ENCODE measurements around the gene ACTA2. TPM values are rescaled to one million over a fixed set of nuclear protein-coding genes. Genes with fewer than 3 reads are reported as not detected.

ACTA2 gene
- total RNA-seq, 1 experiment from 2014 or later: 2,012 TPM

DNA sequence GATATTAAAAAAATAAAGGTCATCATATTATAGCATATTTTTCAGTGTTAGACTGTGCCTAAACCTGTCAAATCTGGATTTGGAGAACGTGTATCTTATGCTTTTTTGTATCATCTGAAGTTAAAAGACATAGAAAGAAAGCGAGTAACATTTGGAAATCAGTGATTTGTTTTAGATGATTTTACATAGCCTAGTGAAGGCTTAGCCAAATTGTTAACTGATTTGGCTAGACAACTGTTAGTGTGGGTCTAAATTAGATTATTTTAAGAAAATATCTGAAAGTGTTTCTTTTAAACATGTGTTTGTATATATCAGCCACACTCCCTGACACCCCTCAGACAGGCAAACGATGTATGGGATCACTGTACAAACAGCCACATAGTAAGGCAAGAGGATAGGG lies 35.6 kb downstream of the ACTA2 start:
- DNase-seq (ENCODE audit: low read depth in 1 of 2, low spot score in 2 of 2): no peak
- no peak overlapping the region for H3K27ac ChIP-seq
- H3K36me3 ChIP-seq: peaks cover 26% of the 10 kb centered on the region
- no peaks in the 10 kb centered on the region for H3K27me3 ChIP-seq (replicated peaks)
- no peaks in the 10 kb centered on the region for H3K9me3 ChIP-seq (replicated peaks)
- H3K4me3 ChIP-seq: no peak overlapping the region
- H3K4me1 ChIP-seq (replicated peaks): no peaks in the 10 kb centered on the region

DNA sequence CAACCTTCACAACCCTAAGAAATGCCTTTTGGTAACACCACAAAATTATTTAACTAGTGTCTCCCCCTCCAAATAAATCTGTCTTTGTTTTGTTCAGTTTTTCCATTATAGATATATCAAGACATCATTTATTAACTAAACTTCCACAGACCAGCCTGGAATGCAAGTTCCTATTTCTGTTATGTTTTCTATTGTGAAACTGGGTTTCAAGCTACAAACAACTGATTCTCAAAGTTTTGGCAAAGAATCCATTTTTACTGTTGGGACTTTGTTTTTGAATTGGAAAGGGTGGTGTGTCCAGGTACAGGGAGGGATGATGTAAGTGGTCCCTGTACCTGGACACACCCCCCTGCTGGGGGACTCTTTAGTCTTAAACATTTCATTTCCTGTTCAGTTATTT lies 36.3 kb downstream of the ACTA2 start:
- Histone ChIP-seq H3K27me3 (replicated peaks) (no peaks in the 10 kb centered on the region), H3K27ac (no peak overlapping the region)
- no peak for DNase-seq (ENCODE audit: low read depth in 1 of 2, low spot score in 2 of 2)

DNA sequence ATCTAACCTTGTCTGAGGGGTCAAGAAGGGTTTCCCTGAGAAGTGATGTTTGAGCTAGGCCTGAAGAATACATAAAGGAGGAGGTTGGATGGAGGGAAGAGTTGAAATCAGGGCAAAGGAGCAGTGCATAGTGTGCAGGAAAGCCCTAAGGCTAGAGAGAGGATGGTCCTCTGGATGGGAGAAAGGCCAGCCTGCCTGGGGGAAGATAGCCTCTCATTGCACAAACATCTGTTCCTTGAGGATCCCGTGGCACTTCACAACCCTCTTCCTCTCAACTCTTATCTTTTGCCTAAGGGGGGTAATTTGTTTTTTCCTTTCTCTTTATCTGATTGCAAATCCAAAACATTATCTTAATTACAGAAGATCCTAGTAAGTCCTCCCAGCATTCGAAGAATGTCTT lies 36.8 kb downstream of the ACTA2 start:
- DNase-seq (ENCODE audit: low read depth in 1 of 2, low spot score in 2 of 2): no peak
- Histone ChIP-seq H3K4me3 (no peak overlapping the region), H3K27me3 (replicated peaks) (no peaks in the 10 kb centered on the region), H3K27ac (no peak overlapping the region), H3K9me3 (replicated peaks) (no peaks in the 10 kb centered on the region), H3K36me3 (peaks cover 35% of the 10 kb centered on the region), H3K4me1 (replicated peaks) (no peaks in the 10 kb centered on the region)

More for the DNA sequence above, 36.3 kb downstream of the ACTA2 start:
- Histone ChIP-seq H3K36me3 (peaks cover 32% of the 10 kb centered on the region), H3K9me3 (replicated peaks) (no peaks in the 10 kb centered on the region), H3K4me3 (no peak overlapping the region), H3K4me1 (replicated peaks) (no peaks in the 10 kb centered on the region)

DNA sequence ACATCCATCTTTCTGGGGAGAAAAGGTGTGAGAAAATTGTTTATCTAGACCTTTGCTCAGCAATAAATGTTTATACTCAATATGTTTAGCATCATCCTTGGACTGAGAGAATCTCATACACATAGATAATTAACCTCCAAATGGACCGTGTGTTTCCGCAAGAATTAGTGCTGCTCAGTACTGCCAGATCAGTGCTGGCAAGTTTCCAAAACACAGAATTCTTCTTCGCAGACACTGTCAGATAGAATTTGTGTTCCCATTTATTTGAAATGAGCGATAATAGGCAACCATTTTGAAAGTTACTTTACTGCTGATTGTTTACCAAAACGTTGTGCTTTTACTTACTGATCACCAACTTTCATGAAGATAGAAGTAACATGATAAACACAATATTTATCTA lies 38.8 kb downstream of the ACTA2 start:
- Histone ChIP-seq H3K27ac (no peak overlapping the region), H3K4me1 (replicated peaks) (no peaks in the 10 kb centered on the region), H3K36me3 (peaks cover 33% of the 10 kb centered on the region), H3K4me3 (no peak overlapping the region), H3K9me3 (replicated peaks) (no peaks in the 10 kb centered on the region), H3K27me3 (replicated peaks) (no peaks in the 10 kb centered on the region)
- no peak for DNase-seq (ENCODE audit: low read depth in 1 of 2, low spot score in 2 of 2)

DNA sequence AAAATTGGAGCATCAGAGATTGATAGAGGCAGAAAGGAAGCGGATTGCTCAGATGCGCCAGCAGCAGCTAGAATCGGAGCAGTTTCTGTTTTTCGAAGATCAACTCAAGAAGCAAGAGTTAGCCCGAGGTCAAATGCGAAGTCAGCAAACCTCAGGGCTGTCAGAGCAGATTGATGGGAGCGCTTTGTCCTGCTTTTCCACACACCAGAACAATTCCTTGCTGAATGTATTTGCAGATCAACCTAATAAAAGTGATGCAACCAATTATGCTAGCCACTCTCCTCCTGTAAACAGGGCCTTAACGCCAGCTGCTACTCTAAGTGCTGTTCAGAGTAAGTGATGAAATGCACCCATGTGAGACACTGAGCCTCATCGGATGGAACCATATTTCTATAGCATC lies 39.4 kb downstream of the ACTA2 start:
- H3K27ac ChIP-seq: no peak overlapping the region
- no peak for DNase-seq (ENCODE audit: low read depth in 1 of 2, low spot score in 2 of 2)

DNA sequence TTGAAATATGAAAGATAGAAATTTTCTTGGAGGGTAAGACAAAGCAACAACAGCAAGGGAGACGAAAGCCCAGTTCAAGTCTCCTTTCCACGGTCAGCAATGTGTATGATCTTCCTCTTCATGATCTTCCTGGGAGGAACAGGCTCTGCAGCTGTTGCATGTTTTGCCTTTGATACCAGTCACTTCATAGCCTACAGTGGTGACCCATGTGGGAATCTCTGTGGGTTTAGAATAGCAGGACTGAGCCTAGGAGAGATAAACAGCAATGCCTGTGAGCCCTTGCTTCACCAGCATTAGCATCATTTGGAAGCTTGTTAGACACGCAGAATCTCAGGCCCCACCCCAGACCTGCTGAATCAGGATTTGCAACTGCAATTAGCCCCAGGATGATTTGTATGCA lies 40.7 kb downstream of the ACTA2 start:
- Histone ChIP-seq H3K9me3 (replicated peaks) (no peaks in the 10 kb centered on the region), H3K4me1 (replicated peaks) (no peaks in the 10 kb centered on the region), H3K4me3 (no peak overlapping the region), H3K27ac (no peak overlapping the region), H3K27me3 (replicated peaks) (no peaks in the 10 kb centered on the region), H3K36me3 (peaks cover 32% of the 10 kb centered on the region)
- DNase-seq (ENCODE audit: low read depth in 1 of 2, low spot score in 2 of 2): no peak

More for the DNA sequence above, 39.4 kb downstream of the ACTA2 start:
- Histone ChIP-seq H3K4me3 (no peak overlapping the region), H3K27me3 (replicated peaks) (no peaks in the 10 kb centered on the region), H3K9me3 (replicated peaks) (no peaks in the 10 kb centered on the region), H3K36me3 (peaks cover 35% of the 10 kb centered on the region), H3K4me1 (replicated peaks) (no peaks in the 10 kb centered on the region)

DNA sequence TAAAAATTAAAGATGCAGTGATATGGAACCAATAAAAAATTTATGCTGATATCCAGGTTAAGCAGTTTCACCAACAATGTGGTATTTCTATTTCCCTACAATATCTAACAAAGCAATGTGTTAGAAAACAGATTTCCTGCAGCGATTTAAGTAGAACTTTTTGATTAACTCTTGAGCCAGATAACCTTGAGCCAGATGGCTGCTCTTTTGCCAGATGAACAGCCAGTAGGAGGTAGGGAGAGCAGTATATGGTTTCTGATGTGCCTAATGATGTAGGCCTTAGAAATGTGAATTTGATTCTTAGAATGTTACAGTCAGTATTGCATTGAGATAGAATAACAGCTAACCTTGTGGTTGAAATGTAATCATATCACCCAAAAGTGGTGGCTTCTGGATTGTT lies 41.5 kb downstream of the ACTA2 start:
- no peak overlapping the region for H3K27ac ChIP-seq
- H3K4me3 ChIP-seq: no peak overlapping the region
- DNase-seq (ENCODE audit: low read depth in 1 of 2, low spot score in 2 of 2): no peak
- H3K27me3 ChIP-seq (replicated peaks): no peaks in the 10 kb centered on the region
- H3K36me3 ChIP-seq: peaks cover 36% of the 10 kb centered on the region
- no peaks in the 10 kb centered on the region for H3K9me3 ChIP-seq (replicated peaks)
- H3K4me1 ChIP-seq (replicated peaks): no peaks in the 10 kb centered on the region

DNA sequence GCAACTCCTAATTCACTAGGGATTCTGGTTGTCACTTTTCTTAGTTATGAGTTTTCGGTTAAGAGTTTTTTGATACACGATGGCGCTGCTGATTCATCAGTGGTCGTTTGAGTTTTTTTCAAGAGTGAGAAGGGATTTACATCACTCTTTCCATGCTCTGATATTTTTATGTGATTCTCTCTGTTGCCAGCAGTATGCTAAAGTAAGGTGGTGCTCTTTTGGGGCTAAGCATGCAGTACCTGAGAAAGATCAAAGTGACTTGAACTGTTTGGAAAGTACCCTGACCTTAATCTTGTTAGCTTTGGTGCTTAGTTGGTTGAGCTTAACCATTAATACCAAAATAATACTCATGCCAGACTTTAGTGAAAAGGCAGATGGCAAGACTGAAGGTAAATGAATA lies 44.4 kb downstream of the ACTA2 start:
- no peak overlapping the region for H3K27ac ChIP-seq
- no peak overlapping the region for H3K4me3 ChIP-seq
- H3K9me3 ChIP-seq (replicated peaks): no peaks in the 10 kb centered on the region
- H3K4me1 ChIP-seq (replicated peaks): 0 out of 2 replicates have a peak, but pooled peaks cover 4% of the 10 kb centered on the region
- H3K36me3 ChIP-seq: peaks cover 44% of the 10 kb centered on the region
- no peaks in the 10 kb centered on the region for H3K27me3 ChIP-seq (replicated peaks)
- no peak for DNase-seq (ENCODE audit: low read depth in 1 of 2, low spot score in 2 of 2)

DNA sequence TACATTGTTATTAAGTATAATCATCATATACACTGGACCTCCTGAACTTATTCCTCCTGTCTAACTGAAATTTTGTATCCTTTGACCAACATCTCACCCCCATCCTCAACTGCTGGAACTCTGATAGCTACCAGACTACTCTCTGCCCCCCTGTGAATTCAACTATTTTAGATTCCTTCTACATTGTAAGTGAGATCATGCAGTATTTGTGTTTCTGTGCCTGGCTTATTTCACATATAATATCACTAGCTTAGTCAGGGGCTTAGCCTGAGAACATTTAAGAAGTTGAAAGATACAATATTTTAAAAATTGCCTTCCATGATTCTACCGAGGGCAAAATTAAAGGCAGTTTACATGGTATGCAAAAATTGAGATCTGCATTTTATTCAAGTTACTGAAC lies 45.7 kb downstream of the ACTA2 start:
- Histone ChIP-seq H3K27me3 (replicated peaks) (no peaks in the 10 kb centered on the region), H3K27ac (no peak overlapping the region), H3K4me3 (no peak overlapping the region), H3K9me3 (replicated peaks) (no peaks in the 10 kb centered on the region), H3K36me3 (peaks cover 49% of the 10 kb centered on the region), H3K4me1 (replicated peaks) (peaks cover 8% of the 10 kb centered on the region)
- DNase-seq (ENCODE audit: low read depth in 1 of 2, low spot score in 2 of 2): no peak

DNA sequence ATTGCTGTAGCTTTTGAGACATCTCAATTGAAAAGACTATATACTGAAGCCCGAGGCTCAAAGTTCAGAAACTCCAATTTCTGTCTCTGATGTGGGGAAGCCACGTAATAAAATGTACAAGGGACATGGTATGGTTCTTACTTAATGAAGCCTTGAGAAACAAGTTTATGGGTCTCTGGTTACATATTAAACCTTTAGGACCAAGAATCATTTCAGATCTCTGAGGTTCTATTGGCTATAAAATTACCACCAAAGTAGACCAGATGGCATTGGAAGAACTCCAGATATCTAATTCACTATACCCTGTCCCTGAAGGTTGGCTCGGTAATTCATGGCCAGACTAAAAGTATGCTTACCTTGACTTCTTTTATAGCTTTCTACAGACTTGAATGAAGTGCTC lies 48.9 kb downstream of the ACTA2 start:
- peaks cover 39% of the 10 kb centered on the region for H3K36me3 ChIP-seq
- no peak for DNase-seq (ENCODE audit: low read depth in 1 of 2, low spot score in 2 of 2)
- H3K27ac ChIP-seq: no peak overlapping the region
- peaks cover 40% of the 10 kb centered on the region for H3K4me1 ChIP-seq (replicated peaks)
- no peaks in the 10 kb centered on the region for H3K9me3 ChIP-seq (replicated peaks)
- H3K4me3 ChIP-seq: no peak overlapping the region
- no peaks in the 10 kb centered on the region for H3K27me3 ChIP-seq (replicated peaks)

DNA sequence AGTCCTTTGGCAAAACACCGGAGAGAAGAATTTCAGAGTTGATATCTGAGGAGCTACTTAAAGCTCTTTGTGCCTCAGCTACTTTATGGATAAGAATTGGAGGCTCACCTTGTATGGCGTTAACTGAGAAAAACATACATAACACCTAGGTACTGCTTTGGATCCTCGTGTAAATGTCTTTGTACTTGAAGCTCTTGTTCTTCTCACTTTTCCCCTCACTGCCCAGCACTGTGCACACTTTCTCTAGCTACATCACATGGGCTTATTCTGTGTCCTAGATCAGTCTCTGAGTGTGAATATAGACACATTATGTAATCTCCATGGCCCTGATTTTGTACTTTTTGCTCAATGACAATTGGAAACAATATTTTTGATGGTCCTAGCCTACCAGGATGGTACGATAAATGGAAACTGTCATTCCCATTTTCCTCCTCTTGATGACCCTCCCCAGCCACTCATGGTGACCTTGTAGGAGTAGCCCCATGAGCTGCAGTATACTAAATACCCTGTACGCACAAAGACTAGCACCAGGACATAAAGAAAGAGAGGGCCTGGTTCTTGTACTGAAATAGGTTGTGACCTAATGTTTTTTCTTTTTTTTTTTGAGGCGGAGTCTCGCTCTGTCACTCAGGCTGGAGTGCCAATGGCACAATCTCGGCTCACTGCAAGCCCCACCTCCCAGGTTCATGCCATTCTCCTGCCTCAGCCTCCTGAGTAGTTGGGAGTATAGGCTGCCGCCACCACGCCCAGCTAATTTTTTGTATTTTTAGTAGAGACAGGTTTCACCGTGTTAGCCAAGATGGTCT lies 50.4 kb downstream of the ACTA2 start:
- peaks cover 33% of the 10 kb centered on the region for H3K36me3 ChIP-seq
- H3K4me3 ChIP-seq: no peak overlapping the region
- peaks cover 49% of the 10 kb centered on the region for H3K4me1 ChIP-seq (replicated peaks)
- H3K9me3 ChIP-seq (replicated peaks): no peaks in the 10 kb centered on the region
- no peaks in the 10 kb centered on the region for H3K27me3 ChIP-seq (replicated peaks)
- no peak overlapping the region for H3K27ac ChIP-seq
- no peak for DNase-seq (ENCODE audit: low read depth in 1 of 2, low spot score in 2 of 2)

DNA sequence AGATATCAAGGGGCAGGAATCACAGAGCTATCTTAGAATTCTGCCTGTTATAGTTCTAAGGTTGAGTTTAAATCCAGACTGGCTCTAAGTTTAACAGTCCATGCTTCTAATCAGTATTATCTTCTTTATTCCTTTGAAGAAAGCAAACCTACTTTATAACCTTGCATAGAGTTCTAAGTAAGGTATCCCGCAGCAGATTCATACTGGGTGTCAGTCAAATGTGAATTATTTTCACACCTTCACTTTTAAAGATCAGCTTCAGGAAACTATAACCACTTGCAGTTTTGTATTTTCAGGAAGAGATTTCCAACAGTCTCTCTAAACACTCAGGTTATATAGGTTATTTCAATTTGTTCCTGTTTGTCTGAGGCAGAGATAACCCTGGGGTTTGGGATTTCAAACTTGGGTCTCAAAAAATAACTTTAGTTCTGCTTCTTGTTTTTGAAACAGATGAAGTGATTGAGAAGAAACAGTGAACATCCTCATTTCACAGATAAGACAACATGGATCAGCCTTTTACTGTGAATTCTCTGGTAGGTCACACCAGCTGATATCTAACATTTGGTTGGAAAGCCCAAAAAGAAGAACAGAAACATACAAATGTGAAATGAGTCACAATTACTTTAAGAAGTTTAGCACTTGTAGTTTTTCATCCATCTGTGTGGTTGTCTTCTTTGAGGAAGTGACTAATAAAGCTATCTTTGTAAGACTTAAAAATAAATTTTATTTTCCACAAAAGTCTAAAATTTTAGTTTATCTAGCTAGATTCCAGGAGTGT lies 51.2 kb downstream of the ACTA2 start:
- Histone ChIP-seq H3K27me3 (replicated peaks) (no peaks in the 10 kb centered on the region), H3K4me1 (replicated peaks) (peaks cover 57% of the 10 kb centered on the region), H3K36me3 (peaks cover 25% of the 10 kb centered on the region), H3K27ac (no peak overlapping the region), H3K4me3 (no peak overlapping the region), H3K9me3 (replicated peaks) (no peaks in the 10 kb centered on the region)
- DNase-seq (ENCODE audit: low read depth in 1 of 2, low spot score in 2 of 2): peak in 1 of 2 experiments; percentile 35

DNA sequence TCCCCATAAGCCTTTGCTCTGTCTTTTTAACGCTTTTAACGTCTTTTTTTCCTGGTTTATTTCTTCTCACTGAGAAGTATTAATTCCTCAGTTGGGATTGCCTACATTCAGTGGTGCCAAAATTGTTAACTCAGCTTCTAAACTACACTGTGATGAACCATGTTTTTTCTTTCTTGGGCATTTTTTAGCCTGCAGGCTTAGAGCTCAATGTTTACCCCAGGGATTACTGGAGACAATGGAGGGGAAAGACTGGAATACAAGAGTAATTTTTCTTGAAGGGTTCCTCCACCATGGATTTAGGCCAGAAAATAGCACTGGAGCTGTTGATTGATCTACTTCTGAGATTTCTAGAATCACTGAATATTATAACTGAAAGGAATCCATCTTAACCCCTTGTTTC lies 52.7 kb downstream of the ACTA2 start:
- no peak overlapping the region for H3K4me3 ChIP-seq
- no peaks in the 10 kb centered on the region for H3K9me3 ChIP-seq (replicated peaks)
- H3K36me3 ChIP-seq: peaks cover 19% of the 10 kb centered on the region
- peak overlapping the region; percentile 13 for H3K27ac ChIP-seq
- no peaks in the 10 kb centered on the region for H3K27me3 ChIP-seq (replicated peaks)
- peaks cover 61% of the 10 kb centered on the region for H3K4me1 ChIP-seq (replicated peaks)
- peak in 1 of 2 experiments; percentile 60 for DNase-seq (ENCODE audit: low read depth in 1 of 2, low spot score in 2 of 2)

DNA sequence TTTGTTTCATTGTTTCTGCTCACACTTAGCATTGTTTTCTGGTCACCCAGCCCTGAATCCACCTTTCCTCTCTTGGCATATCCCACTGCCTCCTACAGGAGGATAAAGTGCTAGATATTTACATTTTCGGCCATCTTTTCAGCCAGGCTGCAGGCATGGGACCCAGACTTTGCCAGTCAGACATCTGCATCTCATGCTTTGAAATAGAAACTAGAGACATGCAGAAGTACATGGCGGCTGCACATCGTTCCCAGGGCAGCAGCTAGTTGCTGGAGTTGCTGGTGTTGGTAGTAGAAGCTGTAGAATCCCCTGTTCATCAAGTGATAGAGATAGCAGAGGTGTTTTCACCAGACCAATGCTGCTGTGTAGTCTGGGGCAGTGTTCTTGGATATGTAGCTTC lies 53.8 kb downstream of the ACTA2 start:
- Histone ChIP-seq H3K9me3 (replicated peaks) (no peaks in the 10 kb centered on the region), H3K4me1 (replicated peaks) (peaks cover 57% of the 10 kb centered on the region), H3K27me3 (replicated peaks) (no peaks in the 10 kb centered on the region), H3K4me3 (no peak overlapping the region), H3K36me3 (peaks cover 14% of the 10 kb centered on the region), H3K27ac (no peak overlapping the region)
- no peak for DNase-seq (ENCODE audit: low read depth in 1 of 2, low spot score in 2 of 2)
